PC-9 (cell line): ENCODE data around the gene HEG1. TPM values are rescaled to one million over a fixed set of nuclear protein-coding genes. Genes with fewer than 3 reads are reported as not detected.

Experiments used
- BruUV-seq: library from RNA; stranded (reverse); fragments of 400-500 nt; replicated peaks from 2 replicates; lab custom pipeline; 2021; lab: Mats Ljungman, UMichigan
- CTCF ChIA-PET: fragments of 300-600 bp; sonication (Branson Sonifier 250); formaldehyde crosslinking; loops from one replicate; lab custom pipeline; 2022; ENCODE audit warnings: antibody characterized with exemption; lab: Charles Lee
- POLR2A ChIA-PET: fragments of 300-600 bp; sonication (Branson Sonifier 250); formaldehyde crosslinking; loops from one replicate; lab custom pipeline; 2022; ENCODE audit warnings: antibody characterized with exemption; ENCODE audit not compliant: unreplicated experiment; lab: Charles Lee
- DNase-seq, 2 experiments: peaks; one replicate each; pipeline versions ENCODE4 v3.0.0 to v3.0.0-alpha.2; 2015 to 2022; ENCODE audit warnings: mixed read lengths in 1 of 2
- H2AFZ ChIP-seq: fragments of 200-600 bp; sonication (generic); 2 replicates; pipeline ENCODE4 v1.8.1; 2017; ENCODE audit warnings: antibody characterized with exemption
- H3F3A ChIP-seq: fragments of 200-600 bp; sonication (generic); 2 replicates; pipeline ENCODE4 v1.8.1; 2017; ENCODE audit warnings: antibody characterized with exemption, mild to moderate bottlenecking, low read depth; ENCODE audit not compliant: insufficient read depth
- H3K27ac ChIP-seq: fragments of 200-600 bp; sonication (generic); 2 replicates; pipeline ENCODE4 v1.6.1; 2016; ENCODE audit warnings: mixed run types
- H3K27me3 ChIP-seq: fragments of 200-600 bp; sonication (generic); 2 replicates; pipeline ENCODE4 v1.6.1; 2016; ENCODE audit warnings: low read depth, mixed run types; ENCODE audit not compliant: insufficient read depth
- H3K36me3 ChIP-seq: fragments of 200-600 bp; sonication (generic); 2 replicates; pipeline ENCODE4 v1.6.1; 2016; ENCODE audit warnings: low read depth, mixed run types
- H3K4me1 ChIP-seq: fragments of 200-600 bp; sonication (generic); replicated peaks from 2 replicates; pipeline ENCODE4 v1.6.1; 2016; ENCODE audit warnings: mixed run types; ENCODE audit not compliant: insufficient read depth
- H3K4me2 ChIP-seq: fragments of 200-600 bp; sonication (generic); 2 replicates; pipeline ENCODE4 v1.6.1; 2017; ENCODE audit warnings: mixed run types
- H3K4me3 ChIP-seq: fragments of 200-600 bp; sonication (generic); 2 replicates; pipeline ENCODE4 v1.6.1; 2016; ENCODE audit warnings: mixed run types
- H3K79me2 ChIP-seq: fragments of 200-600 bp; sonication (generic); 2 replicates; pipeline ENCODE4 v1.6.1; 2017; ENCODE audit warnings: low read depth, mixed run types
- H3K9me2 ChIP-seq: fragments of 200-600 bp; sonication (generic); 2 replicates; pipeline ENCODE4 v1.8.1; 2017; ENCODE audit warnings: mild to moderate bottlenecking; ENCODE audit not compliant: insufficient read depth
- H3K9me3 ChIP-seq: fragments of 200-600 bp; sonication (generic); 2 replicates; pipeline ENCODE4 v1.8.1; 2016; ENCODE audit warnings: low read depth; ENCODE audit not compliant: insufficient read depth
- H4K20me1 ChIP-seq: fragments of 200-600 bp; sonication (generic); 2 replicates; pipeline ENCODE4 v1.8.1; 2017; ENCODE audit not compliant: insufficient read depth
- CTCF ChIP-seq: fragments of 200-600 bp; sonication (generic); conservative IDR thresholded peaks from 2 replicates; pipeline ENCODE4 v1.6.1; 2017; ENCODE audit warnings: mixed run types, antibody characterized with exemption, mild to moderate bottlenecking, moderate library complexity
- EZH2 ChIP-seq: fragments of 200-600 bp; sonication (generic); IDR thresholded peaks from 2 replicates; pipeline ENCODE4 v1.8.0; 2017; ENCODE audit warnings: antibody characterized with exemption, low read depth
- intact Hi-C: fragments of 100-400 bp; cut with micrococcal nuclease; formaldehyde crosslinking; loops from one replicate; pipeline ENCODE4 v1.10.0; 2022; ENCODE audit not compliant: unreplicated experiment
- total RNA-seq: library from RNA; stranded (reverse); gene quantifications from 2 replicates; pipeline ENCODE4 v1.2.3, GENCODE V29; 2021

The HEG1 gene
- total RNA-seq, 1 experiment from 2014 or later = 33.5 TPM

- H4K20me1 ChIP-seq = no peaks in the 10 kb centered on the region
- no peaks in the 10 kb centered on the region for H3K9me3 ChIP-seq
- BruUV-seq = no TSS peak
- TF ChIP-seq CTCF (no peak), EZH2 (no peak)
- peaks cover 63% of the 10 kb centered on the region for H3K4me1 ChIP-seq
- CTCF ChIA-PET = no interaction called here
- no peaks in the 10 kb centered on the region for H3K36me3 ChIP-seq
- no peaks in the 10 kb centered on the region for H3K79me2 ChIP-seq
- H3K4me2 ChIP-seq = peak overlapping the region; percentile 65
- peak; percentile 95 to 99 for DNase-seq
- H3K4me3 ChIP-seq = peak overlapping the region; percentile 8; the same call in 1 of the 2 replicates
- no peak overlapping the region for H2AFZ ChIP-seq
- POLR2A ChIA-PET = interaction anchor here (0.5 to 1.2 kb wide), 12 partner anchors 11 to 531 kb away, joined by 3 to 20 read pairs (median 4); partner anchors contain the start of gene ZNF148
- no peaks in the 10 kb centered on the region for H3K9me2 ChIP-seq
- H3K27me3 ChIP-seq = no peaks in the 10 kb centered on the region
- peak overlapping the region; percentile 65 for H3K27ac ChIP-seq
- peaks cover 34% of the 10 kb centered on the region for H3F3A ChIP-seq
- intact Hi-C loops = loop anchor here (1.0 to 10.0 kb wide), 8 partner anchors 16 to 312 kb away; partner anchors contain the start of genes SLC12A8 and ZNF148
These were observed 7.3 kb upstream of the HEG1 start for GRCh38 chr3:125062904-125063618.

GRCh38 chr3:125061646-125062045 is 5.8 kb upstream of the HEG1 start:
- Histone ChIP-seq H2AFZ (no peak overlapping the region), H4K20me1 (no peaks in the 10 kb centered on the region), H3K4me2 (peak overlapping the region; percentile 65; the same call in 1 of the 2 replicates), H3K4me1 (peaks cover 66% of the 10 kb centered on the region), H3K27ac (no peak overlapping the region), H3F3A (peaks cover 39% of the 10 kb centered on the region), H3K9me2 (no peaks in the 10 kb centered on the region), H3K27me3 (no peaks in the 10 kb centered on the region), H3K36me3 (no peaks in the 10 kb centered on the region), H3K9me3 (no peaks in the 10 kb centered on the region), H3K4me3 (no peak overlapping the region), H3K79me2 (no peaks in the 10 kb centered on the region)
- BruUV-seq = no TSS peak
- no peak for DNase-seq
- TF ChIP-seq EZH2 (no peak), CTCF (no peak)
- ChIA-PET POLR2A (interaction anchor here (0.7 kb wide), 1 partner anchor 171 kb away, joined by 6 read pairs; no protein-coding TSS in a partner anchor), CTCF (no interaction called here)
- intact Hi-C loops = loop anchor here (5.0 to 10.0 kb wide), 5 partner anchors 64 to 313 kb away; partner anchors contain the start of genes SLC12A8 and ZNF148

- Histone ChIP-seq H3K4me3 (no peak overlapping the region), H3K36me3 (no peaks in the 10 kb centered on the region), H3K79me2 (no peaks in the 10 kb centered on the region), H3K27me3 (no peaks in the 10 kb centered on the region), H4K20me1 (no peaks in the 10 kb centered on the region), H3K4me2 (no peak overlapping the region), H3F3A (peaks cover 42% of the 10 kb centered on the region), H3K9me2 (no peaks in the 10 kb centered on the region), H2AFZ (no peak overlapping the region), H3K9me3 (no peaks in the 10 kb centered on the region), H3K4me1 (peaks cover 66% of the 10 kb centered on the region), H3K27ac (no peak overlapping the region)
- intact Hi-C loops = loop anchor here (5.0 to 10.0 kb wide), 5 partner anchors 64 to 314 kb away; partner anchors contain the start of genes SLC12A8 and ZNF148
- ChIA-PET POLR2A (no interaction called here), CTCF (no interaction called here)
- no peak for DNase-seq
- no TSS peak for BruUV-seq
- no peak for TF ChIP-seq CTCF
- no peak for TF ChIP-seq EZH2
These were observed 5.4 kb upstream of the HEG1 start for GRCh38 chr3:125061170-125061569.
